ENCODE data around the gene KRTAP4-5.
"Not testable (repeated sequence)": the region's sequence is repeated elsewhere in the genome, so short reads cannot be mapped to it uniquely, and the experiment has no call there.

- TF ChIP-seq, protein P1, sequence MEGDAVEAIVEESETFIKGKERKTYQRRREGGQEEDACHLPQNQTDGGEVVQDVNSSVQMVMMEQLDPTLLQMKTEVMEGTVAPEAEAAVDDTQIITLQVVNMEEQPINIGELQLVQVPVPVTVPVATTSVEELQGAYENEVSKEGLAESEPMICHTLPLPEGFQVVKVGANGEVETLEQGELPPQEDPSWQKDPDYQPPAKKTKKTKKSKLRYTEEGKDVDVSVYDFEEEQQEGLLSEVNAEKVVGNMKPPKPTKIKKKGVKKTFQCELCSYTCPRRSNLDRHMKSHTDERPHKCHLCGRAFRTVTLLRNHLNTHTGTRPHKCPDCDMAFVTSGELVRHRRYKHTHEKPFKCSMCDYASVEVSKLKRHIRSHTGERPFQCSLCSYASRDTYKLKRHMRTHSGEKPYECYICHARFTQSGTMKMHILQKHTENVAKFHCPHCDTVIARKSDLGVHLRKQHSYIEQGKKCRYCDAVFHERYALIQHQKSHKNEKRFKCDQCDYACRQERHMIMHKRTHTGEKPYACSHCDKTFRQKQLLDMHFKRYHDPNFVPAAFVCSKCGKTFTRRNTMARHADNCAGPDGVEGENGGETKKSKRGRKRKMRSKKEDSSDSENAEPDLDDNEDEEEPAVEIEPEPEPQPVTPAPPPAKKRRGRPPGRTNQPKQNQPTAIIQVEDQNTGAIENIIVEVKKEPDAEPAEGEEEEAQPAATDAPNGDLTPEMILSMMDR (optimal IDR thresholded peaks at IDR 0.05 in 1 of 3, IDR thresholded peaks at IDR 0.05 in 1 of 3, conservative IDR thresholded peaks at IDR 0.05 in 1 of 3; ENCODE audit: extremely low read depth in 1 of 3, insufficient read depth in 2 of 3, low read length in 3 of 3): not testable (repeated sequence)
- TF ChIP-seq EZH2 (IDR thresholded peaks at IDR 0.05; ENCODE audit: low read length): not testable (repeated sequence)
Observed at GRCh38 chr17:41139865-41140264, 9.8 kb downstream of the KRTAP4-5 start.
